IMR-90 (cell line): Measurements from ENCODE around the gene LIN7B. TPM values are rescaled to one million over a fixed set of nuclear protein-coding genes. Genes with fewer than 3 reads are reported as not detected.

ENCODE experiments used
- ATAC-seq: fragments of 200-7000 bp; cut with Tn5 transposase; 2 replicates; pipeline ENCODE4 v1.9.1; 2020; ENCODE audit warnings: low read depth, mild to moderate bottlenecking, moderate library complexity
- BruUV-seq: library from RNA; stranded (reverse); fragments of 400-500 nt; replicated peaks from 2 replicates; lab custom pipeline; 2021; lab: Mats Ljungman, UMichigan
- CTCF ChIA-PET: fragments of 300-600 bp; formaldehyde crosslinking; extraction: SDS; loops from one replicate; lab custom pipeline; 2021; ENCODE audit warnings: antibody characterized with exemption; lab: Yijun Ruan, JAX
- POLR2A ChIA-PET: fragments of 300-600 bp; sonication (Branson Sonifier 250); formaldehyde crosslinking; loops from one replicate; lab custom pipeline; 2022; ENCODE audit warnings: antibody characterized with exemption; ENCODE audit not compliant: unreplicated experiment; lab: Charles Lee
- DNase-seq: peaks from one replicate; pipeline ENCODE4 v3.0.0; 2013
- H2AFZ ChIP-seq: replicated peaks from 2 replicates; pipeline ENCODE3; 2013; ENCODE audit warnings: low read length, mild to moderate bottlenecking; ENCODE audit not compliant: poor library complexity
- H2AK5ac ChIP-seq: 2 replicates; pipeline ENCODE4 v1.6.1; 2013; ENCODE audit warnings: low read depth, low read length, inconsistent platforms
- H2AK9ac ChIP-seq: replicated peaks from 2 replicates; pipeline ENCODE3; 2013; ENCODE audit warnings: mild to moderate bottlenecking, low read depth, low read length, moderate library complexity; ENCODE audit not compliant: poor library complexity
- H2BK120ac ChIP-seq: 2 replicates; pipeline ENCODE4 v1.6.1; 2013; ENCODE audit warnings: low read depth, low read length, inconsistent platforms
- H2BK15ac ChIP-seq: 3 replicates; pipeline ENCODE4 v1.6.1; 2013; ENCODE audit warnings: low read depth, low read length, inconsistent platforms
- H2BK20ac ChIP-seq: 2 replicates; pipeline ENCODE4 v1.6.1; 2013; ENCODE audit warnings: low read depth, mild to moderate bottlenecking, inconsistent platforms, low read length, moderate library complexity
- H2BK5ac ChIP-seq: 2 replicates; pipeline ENCODE4 v1.6.1; 2013; ENCODE audit warnings: mild to moderate bottlenecking, low read depth, low read length, inconsistent platforms; ENCODE audit not compliant: poor library complexity, severe bottlenecking
- H3K14ac ChIP-seq: replicated peaks from 2 replicates; pipeline ENCODE4 v1.6.1; 2013; ENCODE audit warnings: low read depth, low read length, inconsistent platforms
- H3K18ac ChIP-seq: 2 replicates; pipeline ENCODE4 v1.6.1; 2013; ENCODE audit warnings: low read depth, low read length, control low read depth
- H3K23ac ChIP-seq: 2 replicates; pipeline ENCODE4 v1.6.1; 2013; ENCODE audit warnings: low read depth, low read length, inconsistent platforms
- H3K27ac ChIP-seq: 2 replicates; pipeline ENCODE4 v1.5.1; 2013; ENCODE audit warnings: mild to moderate bottlenecking, control low read depth, low read length; ENCODE audit not compliant: insufficient read depth
- H3K27me3 ChIP-seq: 2 replicates; pipeline ENCODE4 v1.6.1; 2013; ENCODE audit warnings: low read length; ENCODE audit not compliant: control insufficient read depth, insufficient read depth
- H3K36me3 ChIP-seq: 2 replicates; pipeline ENCODE4 v1.6.1; 2013; ENCODE audit warnings: low read length, mixed read lengths; ENCODE audit not compliant: control insufficient read depth, insufficient read depth
- H3K4ac ChIP-seq: 2 replicates; pipeline ENCODE4 v1.6.1; 2013; ENCODE audit warnings: low read depth, low read length, inconsistent platforms
- H3K4me1 ChIP-seq: 2 replicates; pipeline ENCODE4 v1.6.1; 2013; ENCODE audit warnings: low read length, mixed read lengths; ENCODE audit not compliant: control insufficient read depth, insufficient read depth
- H3K4me2 ChIP-seq: 2 replicates; pipeline ENCODE4 v1.6.1; 2013; ENCODE audit warnings: low read depth, mild to moderate bottlenecking, control low read depth, low read length, moderate library complexity
- H3K4me3 ChIP-seq: 2 replicates; pipeline ENCODE4 v1.5.1; 2013; ENCODE audit warnings: low read depth, mild to moderate bottlenecking, control low read depth, low read length, moderate library complexity; ENCODE audit not compliant: insufficient read depth
- H3K56ac ChIP-seq: 2 replicates; pipeline ENCODE4 v1.6.1; 2013; ENCODE audit warnings: low read length, inconsistent platforms; ENCODE audit not compliant: insufficient read depth; ENCODE audit errors: extremely low read depth
- H3K79me1 ChIP-seq, 2 experiments: 2 replicates each; pipeline ENCODE4 v1.6.1; 2013; ENCODE audit warnings: low read length in 2 of 2, inconsistent platforms in 1 of 2, low read depth in 1 of 2
- H3K9ac ChIP-seq: 2 replicates; pipeline ENCODE4 v1.6.1; 2013; ENCODE audit warnings: low read depth, low read length, control low read depth
- H3K9me1 ChIP-seq: 2 replicates; pipeline ENCODE4 v1.6.1; 2013; ENCODE audit warnings: low read length, inconsistent platforms; ENCODE audit not compliant: insufficient read depth
- H3K9me3 ChIP-seq: 2 replicates; pipeline ENCODE4 v1.6.1; 2013; ENCODE audit warnings: low read length; ENCODE audit not compliant: control insufficient read depth, insufficient read depth
- H4K20me1 ChIP-seq: 2 replicates; pipeline ENCODE4 v1.6.1; 2013; ENCODE audit warnings: low read length, inconsistent platforms; ENCODE audit not compliant: insufficient read depth
- H4K5ac ChIP-seq: 2 replicates; pipeline ENCODE4 v1.6.1; 2013; ENCODE audit warnings: mild to moderate bottlenecking, low read depth, low read length, control low read depth
- H4K8ac ChIP-seq, 2 experiments: 2 replicates each; pipeline ENCODE4 v1.6.1; 2013; ENCODE audit warnings: low read depth in 2 of 2, low read length in 2 of 2, control low read depth in 1 of 2, inconsistent platforms in 1 of 2
- H4K91ac ChIP-seq: 2 replicates; pipeline ENCODE4 v1.6.1; 2013; ENCODE audit warnings: low read depth, low read length, inconsistent platforms; ENCODE audit not compliant: insufficient read depth
- BHLHE40 ChIP-seq: fragments of 150-350 bp; IDR thresholded peaks from 2 replicates; pipeline ENCODE4 v1.6.1; 2016; ENCODE audit warnings: mild to moderate bottlenecking, low read depth, low read length
- CEBPB ChIP-seq: IDR thresholded peaks from 2 replicates; pipeline ENCODE4 v1.6.1; 2012; ENCODE audit warnings: low read depth, low read length, improper control_type of control experiment
- CHD1 ChIP-seq: IDR thresholded peaks from 2 replicates; pipeline ENCODE4 v1.6.1; 2012; ENCODE audit warnings: low read depth, low read length, improper control_type of control experiment
- CTCF ChIP-seq: conservative IDR thresholded peaks from 2 replicates; pipeline ENCODE4 v1.5.1; 2012; ENCODE audit warnings: mild to moderate bottlenecking, low read depth, low read length, improper control_type of control experiment
- FOS ChIP-seq: fragments of 150-350 bp; IDR thresholded peaks from 2 replicates; pipeline ENCODE4 v1.6.1; 2016; ENCODE audit warnings: low read depth, low read length
- MAFK ChIP-seq: IDR thresholded peaks from 2 replicates; pipeline ENCODE4 v1.6.1; 2012; ENCODE audit warnings: low read depth, low read length, improper control_type of control experiment
- MAZ ChIP-seq: IDR thresholded peaks from 2 replicates; pipeline ENCODE4 v1.6.1; 2012; ENCODE audit warnings: low read depth, mild to moderate bottlenecking, low read length, improper control_type of control experiment, moderate library complexity, borderline replicate concordance
- MXI1 ChIP-seq: IDR thresholded peaks from 2 replicates; pipeline ENCODE4 v1.6.1; 2012; ENCODE audit warnings: low read depth, mild to moderate bottlenecking, low read length, moderate library complexity, borderline replicate concordance
- NFE2L2 ChIP-seq: fragments of 150-350 bp; IDR thresholded peaks from 2 replicates; pipeline ENCODE4 v1.6.1; 2016; ENCODE audit warnings: low read depth, mild to moderate bottlenecking, low read length
- POLR2A ChIP-seq: IDR thresholded peaks from 2 replicates; pipeline ENCODE4 v1.6.1; 2012; ENCODE audit warnings: mild to moderate bottlenecking, low read depth, low read length
- RAD21 ChIP-seq: IDR thresholded peaks from 2 replicates; pipeline ENCODE4 v1.6.1; 2012; ENCODE audit warnings: low read length, improper control_type of control experiment
- RCOR1 ChIP-seq: IDR thresholded peaks from 2 replicates; pipeline ENCODE4 v1.6.1; 2012; ENCODE audit warnings: mild to moderate bottlenecking, low read length, improper control_type of control experiment; ENCODE audit not compliant: insufficient replicate concordance
- RFX5 ChIP-seq: IDR thresholded peaks from 2 replicates; pipeline ENCODE4 v1.8.0; 2012; ENCODE audit warnings: low read depth, mild to moderate bottlenecking, low read length, moderate library complexity
- SMC3 ChIP-seq: fragments of 150-350 bp; IDR thresholded peaks from 2 replicates; pipeline ENCODE4 v1.6.1; 2016; ENCODE audit warnings: low read depth, mild to moderate bottlenecking, antibody characterized with exemption, low read length, moderate library complexity
- USF2 ChIP-seq: fragments of 150-350 bp; IDR thresholded peaks from 2 replicates; pipeline ENCODE4 v1.6.1; 2017; ENCODE audit warnings: mild to moderate bottlenecking, antibody characterized with exemption, low read length, low read depth
- WGBS, 2 experiments: methylation state at CpG; one replicate each; pipeline versions ENCODE4 v1.1.5 to v1.1.7; 2013; ENCODE audit warnings: missing lambda C conversion rate in 2 of 2; ENCODE audit not compliant: insufficient read length in 1 of 2; ENCODE audit errors: extremely low coverage in 2 of 2; 5-methylcytosine and 5-hydroxymethylcytosine counted together
- dilution Hi-C: fragments of 300-500 bp; cut with HindIII; formaldehyde crosslinking; loops from one replicate; pipeline ENCODE4 v1.14.3; 2018; ENCODE audit warnings: low sequenced_read_pairs; ENCODE audit not compliant: unreplicated experiment
- in situ Hi-C: fragments of 300-500 bp; cut with MboI; formaldehyde crosslinking; loops from 3 replicates; pipeline ENCODE4 v1.14.3; 2019; ENCODE audit warnings: low sequenced_read_pairs, inconsistent platforms, mixed read lengths
- intact Hi-C: fragments of 100-400 bp; cut with micrococcal nuclease; formaldehyde crosslinking; loops from 2 replicates; pipeline ENCODE4 v1.10.0; 2022
- polyA plus RNA-seq, 3 experiments: library from polyadenylated mRNA; depleted of rRNA; stranded (reverse); fragments of >200 nt; gene quantifications; 2 replicates each; pipeline ENCODE4 v1.2.3, GENCODE V29; 2012; ENCODE audit warnings: low replicate concordance in 1 of 3
- total RNA-seq: library from RNA; depleted of rRNA; stranded (reverse); fragments of >200 nt; gene quantifications from 2 replicates; pipeline ENCODE4 v1.2.3, GENCODE V29; 2012
- TF ChIP-seq, protein P1 (sequence below): fragments of 150-350 bp; IDR thresholded peaks from 2 replicates; pipeline ENCODE4 v1.6.1; 2016; ENCODE audit warnings: low read depth, mild to moderate bottlenecking, low read length, moderate library complexity, borderline replicate concordance

LIN7B gene
- total and polyA plus RNA-seq, 2 of the 4 experiments (the other 2 are of a cell fraction): 3.8 to 8.0 TPM

DNA sequence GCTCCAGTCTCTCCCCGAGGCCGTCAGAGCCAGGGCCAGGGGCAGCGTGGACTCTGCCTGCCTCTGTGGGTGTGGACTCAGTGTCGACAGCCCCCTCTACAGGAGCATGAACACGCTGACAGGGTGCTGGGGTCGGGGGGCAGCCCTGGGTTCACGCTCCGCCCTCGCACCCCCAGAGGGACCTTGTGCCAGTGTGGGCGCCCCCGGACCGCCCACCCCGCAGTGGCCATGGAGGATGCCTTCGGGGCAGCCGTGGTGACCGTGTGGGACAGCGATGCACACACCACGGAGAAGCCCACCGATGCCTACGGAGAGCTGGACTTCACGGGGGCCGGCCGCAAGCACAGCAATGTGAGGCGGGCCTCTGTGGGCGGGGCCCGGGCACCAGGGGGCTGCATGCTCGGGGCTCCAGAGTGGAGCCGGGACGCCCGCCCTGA, 51.7 kb downstream of the LIN7B start:
- ChIA-PET CTCF (no interaction called here), POLR2A (no interaction called here)

More for the DNA sequence above, 51.7 kb downstream of the LIN7B start:
- Histone ChIP-seq H4K5ac (no peak overlapping the region), H3K36me3 (peaks cover 18% of the 10 kb centered on the region), H3K27me3 (no peaks in the 10 kb centered on the region), H3K14ac (no peak overlapping the region), H3K56ac (no peak overlapping the region), H2AK5ac (no peak overlapping the region), H3K23ac (no peak overlapping the region), H4K91ac (no peak overlapping the region), H3K4me3 (no peak overlapping the region), H3K4me1 (no peaks in the 10 kb centered on the region), H2BK120ac (no peak overlapping the region), H2BK20ac (no peak overlapping the region), H3K9me1 (no peaks in the 10 kb centered on the region), H4K20me1 (no peaks in the 10 kb centered on the region; the same call in 1 of the 2 replicates), H3K18ac (no peak overlapping the region), H2BK15ac (no peak overlapping the region), H3K27ac (no peak overlapping the region), H3K4ac (no peak overlapping the region), H3K9ac (no peak overlapping the region), H3K9me3 (no peaks in the 10 kb centered on the region), H2AK9ac (no peak overlapping the region), H4K8ac (no peak overlapping the region), H3K4me2 (no peak overlapping the region), H3K79me1 (peaks cover 0 to 5% of the 10 kb centered on the region in 2 experiments; a peak in 2 of 4 replicates), H2AFZ (no peak overlapping the region), H2BK5ac (no peak overlapping the region)
- dilution Hi-C loops (no loop called here), intact Hi-C loops (no loop called here), in situ Hi-C loops (no loop called here)
- ATAC-seq: no peak
- BruUV-seq: no TSS peak
- no peak for DNase-seq
- WGBS, 2 experiments: 39% methylated on average over 3 of the region's 30 CpGs; no CpG with 5 or more reads in 1 of the 2 experiments
- TF ChIP-seq CHD1 (no peak), BHLHE40 (no peak), POLR2A (no peak), CTCF (no peak), RCOR1 (no peak), FOS (no peak), MXI1 (no peak), NFE2L2 (no peak), MAFK (no peak), RAD21 (no peak), USF2 (no peak), SMC3 (no peak), RFX5 (no peak), CEBPB (no peak), MAZ (no peak)
- TF ChIP-seq, protein P1, sequence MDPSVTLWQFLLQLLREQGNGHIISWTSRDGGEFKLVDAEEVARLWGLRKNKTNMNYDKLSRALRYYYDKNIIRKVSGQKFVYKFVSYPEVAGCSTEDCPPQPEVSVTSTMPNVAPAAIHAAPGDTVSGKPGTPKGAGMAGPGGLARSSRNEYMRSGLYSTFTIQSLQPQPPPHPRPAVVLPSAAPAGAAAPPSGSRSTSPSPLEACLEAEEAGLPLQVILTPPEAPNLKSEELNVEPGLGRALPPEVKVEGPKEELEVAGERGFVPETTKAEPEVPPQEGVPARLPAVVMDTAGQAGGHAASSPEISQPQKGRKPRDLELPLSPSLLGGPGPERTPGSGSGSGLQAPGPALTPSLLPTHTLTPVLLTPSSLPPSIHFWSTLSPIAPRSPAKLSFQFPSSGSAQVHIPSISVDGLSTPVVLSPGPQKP: no peak
